NB4 (cell line): Measurements from ENCODE around the gene SLC6A11.

Experiments
- DNase-seq: peaks from one replicate; pipeline ENCODE4 v3.0.0; 2010; ENCODE audit warnings: low read depth
- H3K4me3 ChIP-seq: one replicate; pipeline ENCODE4 v1.5.1; 2011; ENCODE audit warnings: mild to moderate bottlenecking, low read depth, low read length, moderate library complexity
- MYC ChIP-seq: IDR thresholded peaks from 2 replicates; pipeline ENCODE4 v1.6.1; 2011; ENCODE audit warnings: low read depth, low read length
- POLR2A ChIP-seq: IDR thresholded peaks from 2 replicates; pipeline ENCODE4 v1.6.1; 2011; ENCODE audit warnings: mild to moderate bottlenecking; ENCODE audit not compliant: insufficient read length; ENCODE audit errors: extremely low read depth
- TF ChIP-seq, protein P1 (sequence below): IDR thresholded peaks from 2 replicates; pipeline ENCODE4 v1.6.1; 2011; ENCODE audit warnings: low read depth, low read length
- TF ChIP-seq, protein P2 (sequence below): IDR thresholded peaks from one replicate; pipeline ENCODE4 v1.5.1; 2012; ENCODE audit warnings: low read depth, low read length

Gene SLC6A11

DNA sequence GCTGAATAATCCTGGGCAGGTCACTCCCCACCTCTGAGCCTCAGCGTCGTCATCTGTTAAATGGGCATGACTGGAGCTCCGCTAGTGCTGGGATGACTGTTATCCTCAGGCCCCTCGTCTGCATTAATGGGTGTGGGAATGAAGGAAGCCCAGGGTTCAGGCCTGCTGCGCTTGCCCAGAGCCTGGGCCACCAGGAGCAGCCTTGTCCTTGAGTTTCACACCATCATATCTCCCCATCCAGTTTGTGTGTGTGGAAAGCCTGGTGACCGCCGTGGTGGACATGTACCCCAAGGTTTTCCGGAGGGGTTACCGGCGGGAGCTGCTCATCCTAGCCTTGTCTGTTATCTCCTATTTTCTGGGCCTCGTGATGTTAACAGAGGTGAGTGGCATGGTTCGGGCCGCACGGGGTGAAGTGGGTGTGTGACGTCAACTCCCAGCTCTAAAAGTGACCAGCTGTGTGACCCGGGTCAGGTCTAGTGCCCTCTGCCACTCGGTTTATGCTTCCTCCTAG, 113.0 kb downstream of the SLC6A11 start:
- H3K4me3 ChIP-seq, result no peak overlapping the region
- TF ChIP-seq MYC, result no peak
- TF ChIP-seq, protein P1, sequence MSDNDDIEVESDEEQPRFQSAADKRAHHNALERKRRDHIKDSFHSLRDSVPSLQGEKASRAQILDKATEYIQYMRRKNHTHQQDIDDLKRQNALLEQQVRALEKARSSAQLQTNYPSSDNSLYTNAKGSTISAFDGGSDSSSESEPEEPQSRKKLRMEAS, result no peak
- TF ChIP-seq, protein P2, sequence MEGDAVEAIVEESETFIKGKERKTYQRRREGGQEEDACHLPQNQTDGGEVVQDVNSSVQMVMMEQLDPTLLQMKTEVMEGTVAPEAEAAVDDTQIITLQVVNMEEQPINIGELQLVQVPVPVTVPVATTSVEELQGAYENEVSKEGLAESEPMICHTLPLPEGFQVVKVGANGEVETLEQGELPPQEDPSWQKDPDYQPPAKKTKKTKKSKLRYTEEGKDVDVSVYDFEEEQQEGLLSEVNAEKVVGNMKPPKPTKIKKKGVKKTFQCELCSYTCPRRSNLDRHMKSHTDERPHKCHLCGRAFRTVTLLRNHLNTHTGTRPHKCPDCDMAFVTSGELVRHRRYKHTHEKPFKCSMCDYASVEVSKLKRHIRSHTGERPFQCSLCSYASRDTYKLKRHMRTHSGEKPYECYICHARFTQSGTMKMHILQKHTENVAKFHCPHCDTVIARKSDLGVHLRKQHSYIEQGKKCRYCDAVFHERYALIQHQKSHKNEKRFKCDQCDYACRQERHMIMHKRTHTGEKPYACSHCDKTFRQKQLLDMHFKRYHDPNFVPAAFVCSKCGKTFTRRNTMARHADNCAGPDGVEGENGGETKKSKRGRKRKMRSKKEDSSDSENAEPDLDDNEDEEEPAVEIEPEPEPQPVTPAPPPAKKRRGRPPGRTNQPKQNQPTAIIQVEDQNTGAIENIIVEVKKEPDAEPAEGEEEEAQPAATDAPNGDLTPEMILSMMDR, result no peak
- no peak for TF ChIP-seq POLR2A
- DNase-seq, result no peak

DNA sequence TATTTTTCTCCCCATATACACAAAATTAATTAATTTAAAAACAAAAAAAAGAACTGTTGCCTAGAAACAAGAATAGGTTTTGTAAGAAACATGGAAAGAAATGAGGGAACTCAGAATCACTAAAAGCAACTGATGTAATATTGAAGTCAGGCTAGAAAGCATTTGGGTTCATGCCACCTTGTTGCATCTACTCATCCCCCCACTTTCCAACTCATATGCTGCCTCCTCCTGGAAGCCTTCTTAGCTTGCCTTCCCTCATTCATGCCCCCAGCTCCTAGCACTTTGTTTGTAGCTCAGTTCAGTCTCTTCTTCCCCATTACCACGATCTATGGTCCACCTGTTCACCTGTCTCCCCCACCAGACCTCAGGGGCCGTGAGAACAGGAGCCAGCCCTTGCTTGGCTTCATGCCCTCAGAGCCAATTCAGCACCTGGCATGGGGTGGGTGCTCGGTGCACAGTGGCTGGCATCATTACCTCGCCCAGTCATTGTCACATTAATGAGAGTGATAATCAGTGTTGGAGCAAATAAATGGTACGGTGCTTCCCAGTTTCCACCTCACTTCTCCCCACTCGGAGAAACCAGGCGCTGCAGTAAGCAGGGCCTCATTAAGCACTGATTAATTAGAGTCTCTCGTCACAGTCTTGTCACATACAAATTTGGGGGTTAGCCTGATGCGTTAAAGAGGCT, 114.1 kb downstream of the SLC6A11 start:
- DNase-seq, result no peak
- no peak overlapping the region for H3K4me3 ChIP-seq
- TF ChIP-seq POLR2A (no peak), MYC (no peak)
- TF ChIP-seq, protein P2, result no peak
- TF ChIP-seq, protein P1, result no peak

DNA sequence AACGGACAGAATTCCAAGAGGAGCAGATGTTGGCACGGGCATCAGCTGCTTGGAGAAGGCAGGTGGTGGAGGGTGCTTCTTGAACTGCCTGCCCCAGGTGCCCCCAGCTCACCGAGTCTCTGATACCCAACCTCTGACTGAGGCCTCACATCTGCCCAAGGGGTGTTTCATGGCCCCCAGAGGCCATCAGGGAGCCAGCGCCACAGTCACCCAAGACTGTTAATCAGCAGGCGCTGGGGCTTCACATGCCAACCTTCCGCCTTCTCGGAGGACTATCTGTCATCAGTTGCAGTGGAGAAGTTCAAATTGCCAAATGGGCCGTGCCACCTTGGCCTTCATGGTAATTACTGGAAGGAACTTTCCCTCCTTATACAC, 114.6 kb downstream of the SLC6A11 start:
- H3K4me3 ChIP-seq, result no peak overlapping the region
- TF ChIP-seq POLR2A (no peak), MYC (no peak)
- TF ChIP-seq, protein P1, result no peak
- TF ChIP-seq, protein P2, result no peak
- DNase-seq, result no peak

DNA sequence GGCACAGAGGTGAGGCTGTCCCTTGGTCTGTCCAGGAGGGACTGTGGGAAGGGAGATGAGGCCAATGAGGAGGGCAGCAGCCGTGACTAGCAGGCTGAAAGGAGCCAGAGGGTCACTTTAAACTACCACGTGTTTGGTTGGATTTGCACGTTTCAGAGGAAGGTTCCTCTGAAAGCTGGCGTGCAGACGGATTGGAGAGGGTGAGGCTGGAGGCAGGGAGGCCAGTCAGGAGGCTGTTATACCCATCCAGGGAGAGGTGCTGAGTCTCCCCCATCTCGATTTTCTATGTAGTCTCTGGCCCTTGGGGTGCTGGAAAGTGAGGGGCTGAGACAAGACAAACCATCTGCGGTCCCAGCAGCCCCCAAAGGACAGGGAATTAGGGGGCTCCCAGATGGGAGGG, 116.6 kb downstream of the SLC6A11 start:
- TF ChIP-seq MYC (no peak), POLR2A (no peak)
- TF ChIP-seq, protein P2, result no peak
- TF ChIP-seq, protein P1, result no peak
- H3K4me3 ChIP-seq, result no peak overlapping the region
- DNase-seq, result no peak

DNA sequence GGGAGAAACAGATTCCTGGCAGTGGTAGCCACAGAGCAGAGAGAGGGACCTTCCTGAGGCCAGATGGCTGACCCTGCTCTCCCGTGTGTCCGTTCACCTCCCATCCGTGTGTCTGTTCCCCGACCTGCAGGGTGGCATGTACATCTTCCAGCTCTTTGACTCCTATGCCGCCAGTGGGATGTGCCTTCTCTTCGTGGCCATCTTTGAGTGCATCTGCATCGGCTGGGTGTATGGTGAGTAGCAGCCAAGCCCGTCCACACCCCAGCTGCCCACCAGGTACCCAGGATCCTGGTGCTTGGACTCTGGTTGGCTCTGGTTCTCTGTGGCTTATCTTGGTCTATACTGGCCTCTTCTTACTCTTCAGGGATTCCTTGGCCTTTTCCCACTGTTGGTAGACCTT, 117.0 kb downstream of the SLC6A11 start:
- TF ChIP-seq, protein P1, result no peak
- TF ChIP-seq, protein P2, result no peak
- TF ChIP-seq MYC (no peak), POLR2A (no peak)
- H3K4me3 ChIP-seq, result no peak overlapping the region
- no peak for DNase-seq
